ENCODE data around the gene GRK5. TPM values are rescaled to one million over a fixed set of nuclear protein-coding genes. Genes with fewer than 3 reads are reported as not detected.

Gene GRK5
- total RNA-seq, 1 experiment from 2014 or later = 4.5 TPM

GRCh38 chr10:119503821-119504220, 296.4 kb downstream of the GRK5 start:
- Histone ChIP-seq H2AFZ (ENCODE audit: low read length) (no peak overlapping the region), H3K9me3 (ENCODE audit: low read length) (no peaks in the 10 kb centered on the region), H3K79me2 (ENCODE audit: low read length) (no peaks in the 10 kb centered on the region), H3K36me3 (ENCODE audit: low read depth, low read length) (no peaks in the 10 kb centered on the region; the same call in 1 of the 2 replicates), H3K4me3 (ENCODE audit: low read length) (no peak overlapping the region), H3K27ac (ENCODE audit: low read length) (no peak overlapping the region), H3K4me1 (ENCODE audit: insufficient read depth, low read length) (no peaks in the 10 kb centered on the region), H3K9me2 (replicated peaks; ENCODE audit: low read length) (no peaks in the 10 kb centered on the region), H3K9ac (ENCODE audit: low read length) (no peak overlapping the region), H3K4me2 (ENCODE audit: low read length) (no peak overlapping the region), H3K27me3 (ENCODE audit: low read length) (no peaks in the 10 kb centered on the region), H3F3A (ENCODE audit: low read length, unreplicated experiment) (no peaks in the 10 kb centered on the region), H4K20me1 (ENCODE audit: low read length) (no peaks in the 10 kb centered on the region)
- no peak for DNase-seq
- intact Hi-C loops (cut with micrococcal nuclease) = no loop called here
- TF ChIP-seq EZH2phosphoT487 (IDR thresholded peaks at IDR 0.05; ENCODE audit: borderline replicate concordance, low read length) (no peak), CTCF (conservative IDR thresholded peaks at IDR 0.05; ENCODE audit: low read depth, low read length) (no peak), EZH2 (IDR thresholded peaks at IDR 0.05; ENCODE audit: low read length, unreplicated experiment) (no peak)
- ATAC-seq = no peak
- BruUV-seq (replicated peaks) = no TSS peak
- ChIA-PET POLR2A (ENCODE audit: unreplicated experiment) (no interaction called here), CTCF (no interaction called here)

GRCh38 chr10:119504651-119505050, 297.3 kb downstream of the GRK5 start:
- Histone ChIP-seq H3K4me1 (ENCODE audit: insufficient read depth, low read length) (no peaks in the 10 kb centered on the region), H3K9me2 (replicated peaks; ENCODE audit: low read length) (no peaks in the 10 kb centered on the region), H2AFZ (ENCODE audit: low read length) (no peak overlapping the region), H3F3A (ENCODE audit: low read length, unreplicated experiment) (no peaks in the 10 kb centered on the region), H3K4me2 (ENCODE audit: low read length) (no peak overlapping the region), H3K9ac (ENCODE audit: low read length) (no peak overlapping the region), H3K9me3 (ENCODE audit: low read length) (no peaks in the 10 kb centered on the region), H3K27me3 (ENCODE audit: low read length) (no peaks in the 10 kb centered on the region), H3K79me2 (ENCODE audit: low read length) (no peaks in the 10 kb centered on the region), H3K36me3 (ENCODE audit: low read depth, low read length) (no peaks in the 10 kb centered on the region; the same call in 1 of the 2 replicates), H3K27ac (ENCODE audit: low read length) (no peak overlapping the region), H3K4me3 (ENCODE audit: low read length) (no peak overlapping the region), H4K20me1 (ENCODE audit: low read length) (no peaks in the 10 kb centered on the region)
- TF ChIP-seq EZH2phosphoT487 (IDR thresholded peaks at IDR 0.05; ENCODE audit: borderline replicate concordance, low read length) = no peak
- intact Hi-C loops (cut with micrococcal nuclease) = no loop called here
- BruUV-seq (replicated peaks) = no TSS peak
- DNase-seq = no peak
- ChIA-PET POLR2A (ENCODE audit: unreplicated experiment) (no interaction called here), CTCF (no interaction called here)
- ATAC-seq = no peak

- Histone ChIP-seq H3K4me1 (ENCODE audit: insufficient read depth, low read length) (no peaks in the 10 kb centered on the region), H3K9me3 (ENCODE audit: low read length) (no peaks in the 10 kb centered on the region), H3K27ac (ENCODE audit: low read length) (no peak overlapping the region), H3K4me2 (ENCODE audit: low read length) (no peak overlapping the region), H3K4me3 (ENCODE audit: low read length) (no peak overlapping the region), H4K20me1 (ENCODE audit: low read length) (no peaks in the 10 kb centered on the region), H3K27me3 (ENCODE audit: low read length) (no peaks in the 10 kb centered on the region), H3K9ac (ENCODE audit: low read length) (no peak overlapping the region), H3F3A (ENCODE audit: low read length, unreplicated experiment) (no peaks in the 10 kb centered on the region), H3K9me2 (replicated peaks; ENCODE audit: low read length) (no peaks in the 10 kb centered on the region), H3K36me3 (ENCODE audit: low read depth, low read length) (no peaks in the 10 kb centered on the region), H3K79me2 (ENCODE audit: low read length) (no peaks in the 10 kb centered on the region), H2AFZ (ENCODE audit: low read length) (no peak overlapping the region)
- BruUV-seq (replicated peaks) = no TSS peak
- intact Hi-C loops (cut with micrococcal nuclease) = no loop called here
- TF ChIP-seq EZH2 (IDR thresholded peaks at IDR 0.05; ENCODE audit: low read length, unreplicated experiment) = no peak
- TF ChIP-seq EZH2phosphoT487 (IDR thresholded peaks at IDR 0.05; ENCODE audit: borderline replicate concordance, low read length) = no peak
- no peak for TF ChIP-seq CTCF (conservative IDR thresholded peaks at IDR 0.05; ENCODE audit: low read depth, low read length)
- DNase-seq (no peak), ATAC-seq (no peak)
- POLR2A ChIA-PET (ENCODE audit: unreplicated experiment) = no interaction called here
- CTCF ChIA-PET = no interaction called here
Measured at GRCh38 chr10:119505131-119505551, 297.8 kb downstream of the GRK5 start.

Small RNA genes within 50 kb of the gene (microRNA-seq; reads per million reads assigned to microRNA genes)
- not detected for gene MIR4681 (ENCODE audit: unreplicated experiment)

Other genes starting within 250 kb of the GRK5 start
- gene NANOS1, start 177.9 kb upstream of the GRK5 start, total RNA-seq (2014; rRNA removed) = 5.4 and 6.0 TPM in 2 replicates
- 46.0 and 56.3 TPM in 2 replicates for gene EIF3A, start 126.8 kb upstream of the GRK5 start, total RNA-seq (2014; rRNA removed)
- gene DENND10, start 103.5 kb upstream of the GRK5 start, total RNA-seq (2014; rRNA removed) = 28.2 and 28.9 TPM in 2 replicates
- 23.6 and 32.8 TPM in 2 replicates for gene SFXN4, start 41.9 kb upstream of the GRK5 start, total RNA-seq (2014; rRNA removed)
- 125 and 153 TPM in 2 replicates for gene PRDX3, start 28.8 kb upstream of the GRK5 start, total RNA-seq (2014; rRNA removed)